ENCODE results near the gene INTS11. TPM values are rescaled to one million over a fixed set of nuclear protein-coding genes. Genes with fewer than 3 reads are reported as not detected.

Gene INTS11
- total and polyA plus RNA-seq, 2 of the 13 experiments (the other 11 are each of a cell fraction or from before 2014, with no cell fraction given) = 52.8 to 94.8 TPM

DNA sequence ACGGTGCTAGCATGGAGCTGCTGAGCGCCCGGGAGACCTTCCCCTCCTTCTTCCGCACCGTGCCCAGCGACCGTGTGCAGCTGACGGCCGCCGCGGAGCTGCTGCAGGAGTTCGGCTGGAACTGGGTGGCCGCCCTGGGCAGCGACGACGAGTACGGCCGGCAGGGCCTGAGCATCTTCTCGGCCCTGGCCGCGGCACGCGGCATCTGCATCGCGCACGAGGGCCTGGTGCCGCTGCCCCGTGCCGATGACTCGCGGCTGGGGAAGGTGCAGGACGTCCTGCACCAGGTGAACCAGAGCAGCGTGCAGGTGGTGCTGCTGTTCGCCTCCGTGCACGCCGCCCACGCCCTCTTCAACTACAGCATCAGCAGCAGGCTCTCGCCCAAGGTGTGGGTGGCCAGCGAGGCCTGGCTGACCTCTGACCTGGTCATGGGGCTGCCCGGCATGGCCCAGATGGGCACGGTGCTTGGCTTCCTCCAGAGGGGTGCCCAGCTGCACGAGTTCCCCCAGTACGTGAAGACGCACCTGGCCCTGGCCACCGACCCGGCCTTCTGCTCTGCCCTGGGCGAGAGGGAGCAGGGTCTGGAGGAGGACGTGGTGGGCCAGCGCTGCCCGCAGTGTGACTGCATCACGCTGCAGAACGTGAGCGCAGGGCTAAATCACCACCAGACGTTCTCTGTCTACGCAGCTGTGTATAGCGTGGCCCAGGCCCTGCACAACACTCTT, 7.7 kb upstream of the INTS11 start:
- Histone ChIP-seq H3K36me3 (replicated peaks in 1 of 2; ENCODE audit: control insufficient read depth in 1 of 2, insufficient read depth in 2 of 2, low read length in 2 of 2) (peaks cover 0 to 3% of the 10 kb centered on the region in 2 experiments; a peak in 2 of 5 replicates), H3K4me2 (ENCODE audit: low read depth, low read length) (no peak overlapping the region; the same call in 1 of the 2 replicates), H3K4me1 (ENCODE audit: insufficient read depth, low read length) (peaks cover 24% of the 10 kb centered on the region), H3K9me3 (ENCODE audit: low read length) (no peaks in the 10 kb centered on the region), H3K9ac (ENCODE audit: insufficient read depth, low read depth, low read length) (no peak overlapping the region), H3K27me3 (ENCODE audit: control insufficient read depth in 1 of 2, insufficient read depth in 2 of 2, low read length in 2 of 2) (0 out of 5 replicates have a peak, but pooled peaks cover 0 to 4% of the 10 kb centered on the region in 2 experiments), H3K4me3 (replicated peaks in 1 of 3; ENCODE audit: insufficient read depth in 1 of 3, low read depth in 2 of 3, low read length in 3 of 3) (no peak overlapping the region), H3K27ac (ENCODE audit: extremely low read length, insufficient read depth, low read length) (no peak overlapping the region), H4K20me1 (ENCODE audit: insufficient read depth, low read length) (peaks cover 7% of the 10 kb centered on the region; the same call in 1 of the 2 replicates), H2AFZ (ENCODE audit: low read length) (no peak overlapping the region), H3K79me2 (ENCODE audit: insufficient read depth, low read length) (no peaks in the 10 kb centered on the region)
- DNase-seq (ENCODE audit: low spot score) = no peak
- peak; percentile 16 for ATAC-seq
- WGBS (ENCODE audit: low lambda C conversion rate) = no CpG with 5 or more reads among the region's 57 CpGs
- POLR2A ChIA-PET = interaction anchor here (1.0 to 1.8 kb wide), 2 partner anchors 12 to 16 kb away, joined by 6 to 7 read pairs; no protein-coding TSS in a partner anchor
- BruUV-seq (replicated peaks) = no TSS peak
- CTCF ChIA-PET (ENCODE audit: low intra/inter-chr PET ratio, low total read pairs) = no interaction called here
- intact Hi-C loops (cut with micrococcal nuclease; ENCODE audit: unreplicated experiment) (no loop called here), in situ Hi-C loops (cut with HindIII; ENCODE audit: extremely low pct_ligation_motif_present, low pct_unique_long_range_greater_than_20kb) (no loop called here)
- FAIRE-seq = no peak
- TF ChIP-seq, protein P1, sequence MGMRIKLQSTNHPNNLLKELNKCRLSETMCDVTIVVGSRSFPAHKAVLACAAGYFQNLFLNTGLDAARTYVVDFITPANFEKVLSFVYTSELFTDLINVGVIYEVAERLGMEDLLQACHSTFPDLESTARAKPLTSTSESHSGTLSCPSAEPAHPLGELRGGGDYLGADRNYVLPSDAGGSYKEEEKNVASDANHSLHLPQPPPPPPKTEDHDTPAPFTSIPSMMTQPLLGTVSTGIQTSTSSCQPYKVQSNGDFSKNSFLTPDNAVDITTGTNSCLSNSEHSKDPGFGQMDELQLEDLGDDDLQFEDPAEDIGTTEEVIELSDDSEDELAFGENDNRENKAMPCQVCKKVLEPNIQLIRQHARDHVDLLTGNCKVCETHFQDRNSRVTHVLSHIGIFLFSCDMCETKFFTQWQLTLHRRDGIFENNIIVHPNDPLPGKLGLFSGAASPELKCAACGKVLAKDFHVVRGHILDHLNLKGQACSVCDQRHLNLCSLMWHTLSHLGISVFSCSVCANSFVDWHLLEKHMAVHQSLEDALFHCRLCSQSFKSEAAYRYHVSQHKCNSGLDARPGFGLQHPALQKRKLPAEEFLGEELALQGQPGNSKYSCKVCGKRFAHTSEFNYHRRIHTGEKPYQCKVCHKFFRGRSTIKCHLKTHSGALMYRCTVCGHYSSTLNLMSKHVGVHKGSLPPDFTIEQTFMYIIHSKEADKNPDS (CRISPR knock-in tag; IDR thresholded peaks at IDR 0.05) = 0 out of 2 replicates have a peak, but pooled peaks have one; percentile 52
- TF ChIP-seq ZFX (CRISPR knock-in tag; IDR thresholded peaks at IDR 0.05; ENCODE audit: low read depth) (0 out of 2 replicates have a peak, but pooled peaks have one; percentile 16), ZNF776 (CRISPR knock-in tag; IDR thresholded peaks at IDR 0.05) (peak; percentile 34; the same call in 1 of the 2 replicates), ZNF343 (CRISPR knock-in tag; IDR thresholded peaks at IDR 0.05) (0 out of 2 replicates have a peak, but pooled peaks have one; percentile 4), ZNF296 (CRISPR knock-in tag; conservative IDR thresholded peaks at IDR 0.05) (0 out of 2 replicates have a peak, but pooled peaks have one; percentile 19), ZNF746 (CRISPR knock-in tag; IDR thresholded peaks at IDR 0.05) (no peak), ZNF264 (CRISPR knock-in tag; IDR thresholded peaks at IDR 0.05) (no peak), ZBTB38 (CRISPR knock-in tag; IDR thresholded peaks at IDR 0.05) (peak; percentile 22; the same call in 1 of the 2 replicates), AKAP8 (CRISPR knock-in tag; IDR thresholded peaks at IDR 0.05) (peak; percentile 74; the same call in 1 of the 2 replicates), AGO2 (optimal IDR thresholded peaks at IDR 0.05; ENCODE audit: low read depth, low read length) (peak; percentile 23), ZNF468 (CRISPR knock-in tag; IDR thresholded peaks at IDR 0.05) (0 out of 2 replicates have a peak, but pooled peaks have one; percentile 38), CHD2 (IDR thresholded peaks at IDR 0.05; ENCODE audit: low read depth, low read length) (no peak), NRL (CRISPR knock-in tag; IDR thresholded peaks at IDR 0.05; ENCODE audit: borderline replicate concordance) (0 out of 2 replicates have a peak, but pooled peaks have one; percentile 39)
- TF ChIP-seq, protein P2, sequence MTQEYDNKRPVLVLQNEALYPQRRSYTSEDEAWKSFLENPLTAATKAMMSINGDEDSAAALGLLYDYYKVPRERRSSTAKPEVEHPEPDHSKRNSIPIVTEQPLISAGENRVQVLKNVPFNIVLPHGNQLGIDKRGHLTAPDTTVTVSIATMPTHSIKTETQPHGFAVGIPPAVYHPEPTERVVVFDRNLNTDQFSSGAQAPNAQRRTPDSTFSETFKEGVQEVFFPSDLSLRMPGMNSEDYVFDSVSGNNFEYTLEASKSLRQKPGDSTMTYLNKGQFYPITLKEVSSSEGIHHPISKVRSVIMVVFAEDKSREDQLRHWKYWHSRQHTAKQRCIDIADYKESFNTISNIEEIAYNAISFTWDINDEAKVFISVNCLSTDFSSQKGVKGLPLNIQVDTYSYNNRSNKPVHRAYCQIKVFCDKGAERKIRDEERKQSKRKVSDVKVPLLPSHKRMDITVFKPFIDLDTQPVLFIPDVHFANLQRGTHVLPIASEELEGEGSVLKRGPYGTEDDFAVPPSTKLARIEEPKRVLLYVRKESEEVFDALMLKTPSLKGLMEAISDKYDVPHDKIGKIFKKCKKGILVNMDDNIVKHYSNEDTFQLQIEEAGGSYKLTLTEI (CRISPR knock-in tag; conservative IDR thresholded peaks at IDR 0.05) = no peak
- TF ChIP-seq, protein P3, sequence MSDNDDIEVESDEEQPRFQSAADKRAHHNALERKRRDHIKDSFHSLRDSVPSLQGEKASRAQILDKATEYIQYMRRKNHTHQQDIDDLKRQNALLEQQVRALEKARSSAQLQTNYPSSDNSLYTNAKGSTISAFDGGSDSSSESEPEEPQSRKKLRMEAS (IDR thresholded peaks at IDR 0.05) = peak; percentile 32; the same call in 1 of the 2 replicates
